ENCODE data around the gene EXOSC7.

- TF ChIP-seq EZH2phosphoT487 (IDR thresholded peaks at IDR 0.05; ENCODE audit: borderline replicate concordance, low read depth) (no peak), MXI1 (IDR thresholded peaks at IDR 0.05; ENCODE audit: low read depth, low read length) (no peak), ZBTB33 (IDR thresholded peaks at IDR 0.05; ENCODE audit: borderline replicate concordance, low read depth) (no peak), CTCF (IDR thresholded peaks at IDR 0.05) (no peak)
Observed at GRCh38 chr3:44948239-44948638, 27.8 kb upstream of the EXOSC7 start.
